H54 (cell line): ENCODE results near the gene CYB561D2.
A peak's percentile ranks its signal among the peaks of the same experiment; 100 is the strongest.

Source experiments
- DNase-seq: peaks from one replicate; pipeline ENCODE4 v3.0.0; 2011; ENCODE audit warnings: low spot score, mixed read lengths; ENCODE audit not compliant: insufficient read length
- FAIRE-seq: peaks from 3 replicates; lab custom pipeline; 2011; peaks lifted over from hg19 to GRCh38; lab: Jason Lieb, UNC
- POLR2A ChIP-seq: IDR thresholded peaks from 2 replicates; pipeline ENCODE4 v1.6.1; 2011; ENCODE audit warnings: low read depth, mild to moderate bottlenecking, low read length

Gene CYB561D2

GRCh38 chr3:50330330-50330729 is 20.3 kb upstream of the CYB561D2 start:
- FAIRE-seq (no peak), DNase-seq (no peak)
- no peak for TF ChIP-seq POLR2A

GRCh38 chr3:50331364-50331907 is 19.2 kb upstream of the CYB561D2 start:
- FAIRE-seq: no peak
- no peak for DNase-seq
- TF ChIP-seq POLR2A: no peak

GRCh38 chr3:50333744-50334328 is 16.8 kb upstream of the CYB561D2 start:
- DNase-seq: no peak
- no peak for FAIRE-seq
- TF ChIP-seq POLR2A: no peak

- TF ChIP-seq POLR2A: no peak
- FAIRE-seq (no peak), DNase-seq (no peak)
Observed at GRCh38 chr3:50334339-50335075, 16.2 kb upstream of the CYB561D2 start.

GRCh38 chr3:50336452-50337174 is 14.0 kb upstream of the CYB561D2 start:
- no peak for DNase-seq
- FAIRE-seq: no peak

GRCh38 chr3:50337175-50337861 is 13.3 kb upstream of the CYB561D2 start:
- peak; percentile 68 for FAIRE-seq

More at GRCh38 chr3:50336452-50337174, 14.0 kb upstream of the CYB561D2 start:
- TF ChIP-seq POLR2A: no peak

GRCh38 chr3:50338965-50339364 is 11.7 kb upstream of the CYB561D2 start:
- DNase-seq: no peak
- TF ChIP-seq POLR2A: no peak
- no peak for FAIRE-seq

More at GRCh38 chr3:50337175-50337861, 13.3 kb upstream of the CYB561D2 start:
- peak; percentile 86 for TF ChIP-seq POLR2A
- peak; percentile 100 for DNase-seq

GRCh38 chr3:50339485-50340146 is 11.0 kb upstream of the CYB561D2 start:
- no peak for DNase-seq
- TF ChIP-seq POLR2A: no peak
- no peak for FAIRE-seq

- no peak for TF ChIP-seq POLR2A
- FAIRE-seq: no peak
- DNase-seq: no peak
Observed at GRCh38 chr3:50340147-50340447, 10.6 kb upstream of the CYB561D2 start.

- TF ChIP-seq POLR2A: no peak
- DNase-seq (no peak), FAIRE-seq (no peak)
Observed at GRCh38 chr3:50340448-50341329, 10.0 kb upstream of the CYB561D2 start, which contains the start of gene RASSF1. TSS of gene RASSF1 (minus strand) at chr3:50340836. CDS start at chr3:50340805, 31 bp downstream.

- FAIRE-seq: no peak
- no peak for DNase-seq
Observed at GRCh38 chr3:50341537-50341936, 9.1 kb upstream of the CYB561D2 start.

GRCh38 chr3:50341996-50342650 is 8.5 kb upstream of the CYB561D2 start:
- FAIRE-seq (no peak), DNase-seq (no peak)
- TF ChIP-seq POLR2A: no peak

More at GRCh38 chr3:50341537-50341936, 9.1 kb upstream of the CYB561D2 start:
- no peak for TF ChIP-seq POLR2A
